Measurements from ENCODE around the gene HNRNPD. TPM values are rescaled to one million over a fixed set of nuclear protein-coding genes. Genes with fewer than 3 reads are reported as not detected.

HNRNPD gene
- total and polyA plus RNA-seq, 10 of the 15 experiments (the other 5 are each of a cell fraction or from before 2014, with no cell fraction given): 76.6 to 882 (median 265) TPM

DNA sequence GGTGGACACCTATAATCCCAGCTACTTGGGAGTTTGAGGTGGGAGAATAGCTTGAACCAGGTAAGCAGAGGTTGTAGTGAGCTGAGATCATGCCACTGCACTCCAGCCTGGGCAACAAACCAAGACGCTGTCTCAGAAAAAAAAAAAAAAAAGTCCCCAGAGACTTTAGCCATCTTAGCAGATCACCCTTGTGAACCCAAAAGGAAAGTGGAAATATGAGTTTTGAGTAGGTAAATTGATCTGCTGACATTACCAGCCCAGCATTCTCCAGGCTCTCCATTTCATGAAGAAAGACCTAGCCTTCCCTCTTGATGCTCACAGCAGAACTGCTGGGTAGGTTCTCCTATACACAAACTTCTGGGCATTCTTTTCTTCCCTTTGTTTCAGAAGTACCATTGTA is 24.5 kb upstream of the HNRNPD start (continued):
- TF ChIP-seq, protein P1, sequence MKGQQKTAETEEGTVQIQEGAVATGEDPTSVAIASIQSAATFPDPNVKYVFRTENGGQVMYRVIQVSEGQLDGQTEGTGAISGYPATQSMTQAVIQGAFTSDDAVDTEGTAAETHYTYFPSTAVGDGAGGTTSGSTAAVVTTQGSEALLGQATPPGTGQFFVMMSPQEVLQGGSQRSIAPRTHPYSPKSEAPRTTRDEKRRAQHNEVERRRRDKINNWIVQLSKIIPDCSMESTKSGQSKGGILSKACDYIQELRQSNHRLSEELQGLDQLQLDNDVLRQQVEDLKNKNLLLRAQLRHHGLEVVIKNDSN (IDR thresholded peaks at IDR 0.05; ENCODE audit: borderline replicate concordance, extremely low read length, insufficient read depth, low read depth, low read length): no peak
- TF ChIP-seq, protein P2, sequence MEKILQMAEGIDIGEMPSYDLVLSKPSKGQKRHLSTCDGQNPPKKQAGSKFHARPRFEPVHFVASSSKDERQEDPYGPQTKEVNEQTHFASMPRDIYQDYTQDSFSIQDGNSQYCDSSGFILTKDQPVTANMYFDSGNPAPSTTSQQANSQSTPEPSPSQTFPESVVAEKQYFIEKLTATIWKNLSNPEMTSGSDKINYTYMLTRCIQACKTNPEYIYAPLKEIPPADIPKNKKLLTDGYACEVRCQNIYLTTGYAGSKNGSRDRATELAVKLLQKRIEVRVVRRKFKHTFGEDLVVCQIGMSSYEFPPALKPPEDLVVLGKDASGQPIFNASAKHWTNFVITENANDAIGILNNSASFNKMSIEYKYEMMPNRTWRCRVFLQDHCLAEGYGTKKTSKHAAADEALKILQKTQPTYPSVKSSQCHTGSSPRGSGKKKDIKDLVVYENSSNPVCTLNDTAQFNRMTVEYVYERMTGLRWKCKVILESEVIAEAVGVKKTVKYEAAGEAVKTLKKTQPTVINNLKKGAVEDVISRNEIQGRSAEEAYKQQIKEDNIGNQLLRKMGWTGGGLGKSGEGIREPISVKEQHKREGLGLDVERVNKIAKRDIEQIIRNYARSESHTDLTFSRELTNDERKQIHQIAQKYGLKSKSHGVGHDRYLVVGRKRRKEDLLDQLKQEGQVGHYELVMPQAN (conservative IDR thresholded peaks at IDR 0.05): no peak
- no peak for TF ChIP-seq KAT2A (conservative IDR thresholded peaks at IDR 0.05; ENCODE audit: control insufficient read depth, low read depth, low read length)
- TF ChIP-seq, protein P3, sequence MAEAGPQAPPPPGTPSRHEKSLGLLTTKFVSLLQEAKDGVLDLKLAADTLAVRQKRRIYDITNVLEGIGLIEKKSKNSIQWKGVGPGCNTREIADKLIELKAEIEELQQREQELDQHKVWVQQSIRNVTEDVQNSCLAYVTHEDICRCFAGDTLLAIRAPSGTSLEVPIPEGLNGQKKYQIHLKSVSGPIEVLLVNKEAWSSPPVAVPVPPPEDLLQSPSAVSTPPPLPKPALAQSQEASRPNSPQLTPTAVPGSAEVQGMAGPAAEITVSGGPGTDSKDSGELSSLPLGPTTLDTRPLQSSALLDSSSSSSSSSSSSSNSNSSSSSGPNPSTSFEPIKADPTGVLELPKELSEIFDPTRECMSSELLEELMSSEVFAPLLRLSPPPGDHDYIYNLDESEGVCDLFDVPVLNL (IDR thresholded peaks at IDR 0.05; ENCODE audit: low read depth, low read length): no peak
- TF ChIP-seq TBL1XR1 (IDR thresholded peaks at IDR 0.05; ENCODE audit: low read depth, low read length): no peak
- no peak for TF ChIP-seq RELA (IDR thresholded peaks at IDR 0.05; ENCODE audit: borderline replicate concordance, partially characterized antibody)

DNA sequence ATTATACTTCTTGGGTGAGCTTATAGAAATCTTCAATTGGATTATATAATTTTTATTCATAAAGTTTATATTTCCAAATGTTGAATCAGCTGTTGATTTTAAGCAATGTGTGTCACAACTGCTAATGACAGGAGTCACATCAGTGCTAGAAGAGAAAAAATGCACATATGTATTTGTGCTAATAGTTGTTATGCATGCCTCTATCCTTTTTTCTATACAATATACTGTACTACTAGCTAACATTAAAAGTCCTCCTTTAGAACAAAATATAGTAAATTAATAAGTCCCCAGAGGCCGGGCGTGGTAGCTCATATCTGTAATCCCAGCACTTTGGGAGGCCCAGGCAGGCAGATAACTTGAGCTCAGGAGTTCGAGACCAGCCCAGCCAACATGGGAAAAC is 23.7 kb upstream of the HNRNPD start:
- no peaks in the 10 kb centered on the region for H4K20me1 ChIP-seq (ENCODE audit: control insufficient read depth, insufficient read depth)
- H3K36me3 ChIP-seq (ENCODE audit: control insufficient read depth in 2 of 2, insufficient read depth in 2 of 2, low read length in 1 of 2): no peaks in the 10 kb centered on the region
- ATAC-seq: no peak
- H3K4me3 ChIP-seq: no peak overlapping the region
- ChIA-PET RAD21 (ENCODE audit: unreplicated experiment) (no interaction called here), CTCF (interaction anchor here (1.0 kb wide), 1 partner anchor 10 kb away, joined by 4 read pairs; no protein-coding TSS in a partner anchor), POLR2A (interaction anchor here (0.7 to 0.9 kb wide), 3 partner anchors 14 to 1356 kb away, joined by 4 to 5 read pairs (median 4); no protein-coding TSS in a partner anchor), SMC1A (ENCODE audit: uncharacterized antibody, unreplicated experiment) (interaction anchor here (0.7 to 1.2 kb wide), 3 partner anchors 22 to 40 kb away, joined by 3 to 5 read pairs (median 3); no protein-coding TSS in a partner anchor)
- H2AFZ ChIP-seq (ENCODE audit: control insufficient read depth, low read depth, low read length): no peak overlapping the region
- H3K27me3 ChIP-seq (replicated peaks in 1 of 2; ENCODE audit: control insufficient read depth in 2 of 2, insufficient read depth in 2 of 2, low read length in 1 of 2): no peaks in the 10 kb centered on the region
- no peak for DNase-seq (ENCODE audit: low read depth, low spot score)
- no peak overlapping the region for H3K27ac ChIP-seq (ENCODE audit: control insufficient read depth, insufficient read depth)
- no peaks in the 10 kb centered on the region for H3K4me1 ChIP-seq (ENCODE audit: control insufficient read depth, insufficient read depth, low read length)
- H3K9ac ChIP-seq (ENCODE audit: control insufficient read depth, insufficient read depth, low read length): no peak overlapping the region
- FAIRE-seq: no peak
- in situ Hi-C loops (cut with MboI): no loop called here
- no peak overlapping the region for H3K4me2 ChIP-seq (ENCODE audit: control insufficient read depth, insufficient read depth)
- no peaks in the 10 kb centered on the region for H3K79me2 ChIP-seq (ENCODE audit: control insufficient read depth, insufficient read depth, low read length)
- WGBS (ENCODE audit: insufficient coverage, insufficient replicate concordance, low lambda C conversion rate, missing lambda C conversion rate): 62% methylated on average over 3 of the region's 3 CpGs
- no peaks in the 10 kb centered on the region for H3K9me3 ChIP-seq (replicated peaks; ENCODE audit: control insufficient read depth, insufficient read depth, low read length)
- BruUV-seq (replicated peaks): no TSS peak
- intact Hi-C loops (cut with micrococcal nuclease; ENCODE audit: unreplicated experiment): no loop called here
- TF ChIP-seq ASH2L (IDR thresholded peaks at IDR 0.05; ENCODE audit: borderline replicate concordance, low read depth) (no peak), JUNB (IDR thresholded peaks at IDR 0.05) (no peak), ZNF207 (IDR thresholded peaks at IDR 0.05; ENCODE audit: borderline replicate concordance) (no peak), GABPA (IDR thresholded peaks at IDR 0.05; ENCODE audit: low read depth) (no peak), ZNF274 (IDR thresholded peaks at IDR 0.05; ENCODE audit: insufficient read depth, insufficient read length) (no peak), NFYB (IDR thresholded peaks at IDR 0.05; ENCODE audit: insufficient read depth, low read depth, low read length) (no peak), EGR1 (IDR thresholded peaks at IDR 0.05; ENCODE audit: borderline replicate concordance in 1 of 2, low read depth in 2 of 2, low read length in 2 of 2) (no peak), BACH1 (IDR thresholded peaks at IDR 0.05; ENCODE audit: borderline replicate concordance) (no peak)
- TF ChIP-seq, protein P2 (conservative IDR thresholded peaks at IDR 0.05): no peak
- TF ChIP-seq, protein P1 (IDR thresholded peaks at IDR 0.05; ENCODE audit: borderline replicate concordance, extremely low read length, insufficient read depth, low read depth, low read length): no peak
